HG03196 (cell line): ENCODE results near the gene CAMK1G.

ENCODE experiments used
- ATAC-seq: cut with Tn5 transposase; IDR thresholded peaks from one replicate; pipeline ENCODE4 v1.9.1; 2021; ENCODE audit not compliant: unreplicated experiment

CAMK1G gene

DNA sequence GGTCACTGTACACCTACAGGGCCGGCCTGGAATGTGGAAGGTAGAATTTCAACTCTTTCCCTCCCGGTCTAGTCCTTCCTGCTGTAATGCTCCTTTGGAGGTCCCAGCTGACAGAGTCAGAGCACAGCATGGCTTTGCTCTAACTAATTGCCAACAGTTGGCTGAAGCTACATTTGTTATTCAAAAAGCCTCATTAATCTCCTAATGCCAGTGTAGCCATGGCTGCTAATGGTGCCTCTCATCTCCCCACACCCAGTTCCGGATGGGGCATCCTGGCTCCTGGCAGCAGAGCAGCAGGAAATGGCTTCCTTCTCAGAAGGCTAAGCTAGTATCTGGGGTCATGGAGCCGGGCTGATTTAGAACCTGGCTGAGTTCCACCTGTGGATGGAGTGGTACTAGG, 18.7 kb upstream of the CAMK1G start:
- ATAC-seq = no peak

DNA sequence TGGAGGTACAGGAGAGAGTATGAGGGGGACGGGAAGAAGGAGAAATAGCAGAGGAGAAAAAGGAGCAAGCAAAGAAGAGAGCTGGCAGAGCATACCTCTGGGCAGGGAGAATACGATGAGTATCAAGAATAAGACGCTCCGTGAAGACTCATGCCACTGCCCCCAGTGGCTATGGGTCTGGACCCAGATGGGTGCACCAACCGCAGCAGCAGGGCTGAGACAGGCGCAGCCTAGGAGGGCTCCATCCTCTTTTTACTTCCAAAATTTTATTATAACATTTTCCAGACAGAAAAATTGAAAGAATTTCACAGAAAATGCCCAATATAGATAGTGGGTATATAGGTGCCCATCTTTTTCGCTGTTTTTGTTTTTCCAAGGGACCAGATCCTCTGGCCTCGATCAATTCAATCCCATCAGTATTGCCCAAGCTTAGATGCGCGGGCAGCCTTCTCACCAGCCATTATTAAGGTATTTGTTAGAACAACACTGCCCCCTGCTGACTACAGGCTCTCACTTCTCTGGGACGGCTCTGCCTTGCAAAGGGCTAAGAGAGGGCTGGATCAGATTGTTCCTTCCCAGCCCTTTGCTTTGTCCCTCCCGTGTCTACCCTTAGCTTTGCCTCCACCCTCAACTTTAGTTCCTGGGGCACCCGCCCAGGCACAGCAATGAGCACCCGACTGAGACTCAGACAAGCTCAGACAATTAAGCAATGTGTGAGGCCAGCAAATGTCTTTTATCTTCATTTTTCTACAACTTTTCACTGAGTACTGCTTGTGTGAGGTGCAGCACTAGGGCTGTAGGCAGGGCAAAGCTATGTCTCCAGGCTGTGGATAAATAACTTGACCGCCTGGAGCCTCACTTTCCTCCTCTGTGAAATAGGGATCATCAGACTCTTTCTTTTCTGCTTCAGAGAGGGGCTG, 17.5 kb upstream of the CAMK1G start:
- peak; percentile 82 for ATAC-seq

DNA sequence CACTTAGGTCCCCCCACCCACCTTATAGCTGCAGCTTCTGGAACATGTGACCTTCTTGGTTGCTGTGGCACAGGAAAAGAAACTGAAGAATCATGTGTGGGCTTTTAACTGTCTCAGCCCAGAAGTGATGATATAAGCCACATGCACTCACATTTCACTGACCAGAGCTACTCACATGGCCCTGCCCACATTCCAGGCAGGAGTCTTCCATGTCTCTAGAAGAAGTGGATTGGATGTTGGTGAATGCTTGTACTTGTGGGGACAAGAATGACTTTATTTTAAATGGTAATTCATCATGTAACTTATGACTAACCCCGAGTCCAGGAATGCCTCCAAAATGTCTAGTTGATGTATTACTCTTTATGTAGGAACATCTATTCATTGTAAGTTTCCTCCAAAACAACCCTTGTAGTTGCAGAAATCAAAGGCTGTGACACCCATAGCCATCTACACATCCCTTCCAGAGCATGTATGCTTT, 15.8 kb upstream of the CAMK1G start:
- no peak for ATAC-seq

GRCh38 chr1:209569455-209570207, 13.9 kb upstream of the CAMK1G start:
- ATAC-seq = peak; percentile 50

DNA sequence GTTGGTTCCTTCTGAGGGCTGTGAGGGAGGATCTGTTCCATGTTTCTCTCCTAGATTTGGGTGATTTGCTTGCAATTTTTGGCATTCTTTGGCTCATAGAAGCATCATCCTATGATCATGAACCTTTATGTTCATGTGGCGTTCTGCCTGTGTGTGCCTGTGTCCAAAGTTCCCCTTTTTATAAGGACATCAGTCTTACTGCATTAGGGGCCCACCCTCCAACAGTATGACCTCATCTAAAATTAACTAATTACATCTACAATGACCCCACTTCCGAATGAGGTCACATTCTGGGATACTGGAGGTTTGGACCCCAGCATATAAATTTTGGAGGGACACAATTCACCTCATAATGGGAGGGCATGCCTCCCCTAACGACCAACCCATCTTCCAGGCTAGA, 12.8 kb upstream of the CAMK1G start:
- no peak for ATAC-seq

- peak; percentile 77 for ATAC-seq
Measured at GRCh38 chr1:209576392-209577197, 6.9 kb upstream of the CAMK1G start.

DNA sequence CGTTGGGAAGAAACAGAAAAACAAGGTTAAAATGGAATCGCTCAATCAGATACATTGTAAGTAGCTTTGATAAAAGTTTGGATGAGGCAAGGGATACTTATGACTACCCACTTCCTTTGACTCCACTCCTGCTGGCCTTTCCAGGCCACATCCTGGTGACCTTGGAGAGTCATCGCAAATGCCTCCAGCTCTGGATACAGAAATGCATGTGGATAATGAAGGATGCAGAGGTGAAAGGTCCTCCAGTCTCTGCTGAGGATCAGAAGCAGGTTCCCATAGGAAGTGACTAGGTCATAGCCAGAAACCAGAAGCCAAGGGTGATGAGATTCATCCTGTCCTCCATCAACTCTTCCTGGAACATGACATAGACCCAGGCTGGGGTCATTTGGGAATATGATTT, 6.2 kb upstream of the CAMK1G start:
- no peak for ATAC-seq

GRCh38 chr1:209580577-209580976, 2.9 kb upstream of the CAMK1G start:
- no peak for ATAC-seq

DNA sequence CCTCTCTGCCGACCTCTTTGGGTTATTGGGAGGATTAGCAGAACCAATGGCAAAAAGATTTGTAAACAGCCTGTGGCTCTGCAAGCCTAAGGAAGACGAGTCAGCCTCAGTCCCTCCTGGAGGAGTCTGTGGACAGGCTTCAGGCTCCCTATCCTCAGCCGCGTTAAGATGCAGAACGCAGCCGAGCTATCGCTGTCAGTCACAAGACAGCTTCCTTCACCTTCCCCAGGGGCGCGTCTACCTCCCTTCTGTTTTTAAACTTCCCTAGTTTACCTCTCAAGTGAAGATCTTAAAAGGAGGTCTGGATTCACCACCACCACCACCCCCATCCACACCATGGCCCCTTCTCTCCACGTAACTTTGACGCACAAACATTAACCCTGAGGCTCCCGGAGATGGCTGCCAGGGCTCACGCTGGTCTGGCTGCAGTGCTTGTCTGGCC, 738 bp downstream of the CAMK1G start:
- ATAC-seq = no peak

- ATAC-seq = no peak
Measured at GRCh38 chr1:209585197-209585596, 1.7 kb downstream of the CAMK1G start.

- no peak for ATAC-seq
Measured at GRCh38 chr1:209585672-209586071, 2.2 kb downstream of the CAMK1G start.

DNA sequence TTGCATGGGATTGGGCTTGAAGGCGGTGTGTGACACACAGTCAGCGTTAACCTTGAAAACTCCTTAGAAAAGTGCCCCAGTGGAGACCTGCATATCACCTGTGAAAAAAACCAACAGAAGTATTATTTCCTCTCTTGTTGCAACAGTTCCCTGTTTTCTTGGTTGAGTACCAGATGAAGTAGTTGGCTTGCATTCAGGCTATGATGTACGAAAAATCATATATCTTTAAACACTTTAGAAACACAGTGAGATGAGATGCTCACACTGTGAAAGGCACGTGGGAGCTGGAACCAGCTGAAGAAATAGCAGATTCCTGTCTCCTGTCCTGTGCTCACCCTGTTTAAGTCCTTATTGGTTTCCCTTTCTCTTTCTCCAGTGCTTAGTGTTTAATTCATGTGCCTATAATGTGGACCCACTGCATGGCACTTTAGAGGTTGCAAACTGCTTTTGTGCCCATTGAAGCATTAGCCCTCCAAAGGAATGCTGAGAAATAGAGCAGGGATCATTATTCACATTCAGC, 2.8 kb downstream of the CAMK1G start:
- no peak for ATAC-seq

DNA sequence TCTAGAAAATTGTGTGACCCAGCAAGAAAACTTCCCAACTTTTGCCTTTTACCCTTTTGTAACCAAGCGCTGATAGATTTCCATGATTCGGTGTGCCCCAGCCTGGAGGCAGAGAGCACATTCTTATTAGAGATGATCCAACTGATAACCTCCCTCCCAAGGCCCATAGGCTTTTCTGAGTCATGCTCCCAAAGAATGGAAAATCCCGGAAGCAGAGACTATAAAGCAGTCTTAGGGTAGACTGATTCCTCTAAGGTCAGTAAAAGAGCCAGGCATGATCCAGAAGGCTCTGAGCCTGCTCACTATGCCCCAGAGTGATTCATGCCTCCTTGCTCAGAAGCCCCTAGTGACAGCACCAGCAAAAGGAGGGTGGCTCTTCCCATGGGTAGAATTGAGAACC, 4.3 kb downstream of the CAMK1G start:
- no peak for ATAC-seq

GRCh38 chr1:209589440-209589839, 5.9 kb downstream of the CAMK1G start:
- ATAC-seq = no peak

DNA sequence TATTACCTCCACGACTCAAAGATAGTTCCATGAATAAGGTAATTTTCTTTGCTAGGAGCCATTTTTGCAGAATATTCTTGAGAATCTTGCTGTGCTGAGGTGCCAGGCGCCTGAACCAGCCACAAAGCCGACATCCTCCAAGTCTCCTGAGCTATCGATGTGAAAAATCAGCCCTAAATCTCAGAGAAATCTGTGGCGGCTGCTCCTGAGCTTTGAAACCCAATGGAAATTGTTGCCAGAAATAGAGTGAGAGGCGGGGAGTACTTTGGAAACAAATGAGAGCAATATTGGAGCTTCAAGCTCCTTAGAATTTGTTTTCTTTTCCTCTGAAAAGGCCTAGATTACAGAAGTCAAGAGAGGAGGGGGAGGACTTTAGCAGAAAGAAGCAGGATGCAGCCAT, 6.3 kb downstream of the CAMK1G start:
- ATAC-seq = no peak

DNA sequence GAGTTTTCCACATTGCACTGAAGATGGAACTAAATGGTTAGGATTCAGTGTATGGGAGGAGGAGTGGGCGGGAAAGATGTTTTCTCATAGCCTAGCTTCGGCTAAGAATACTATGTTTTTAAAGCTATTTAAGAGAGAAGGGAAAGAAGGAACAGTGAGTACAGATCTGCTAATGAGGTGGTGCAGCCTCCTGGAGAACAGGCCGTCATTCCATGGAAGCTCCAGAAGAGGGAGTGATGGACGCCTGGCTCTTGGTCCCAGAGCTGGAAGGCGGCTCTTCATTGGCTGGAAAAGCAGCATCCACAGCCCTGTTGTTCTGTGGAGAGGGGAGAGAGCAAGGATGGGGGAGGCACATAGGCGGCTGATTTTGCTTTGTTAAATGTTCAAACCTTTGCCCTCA, 6.9 kb downstream of the CAMK1G start:
- ATAC-seq = no peak

DNA sequence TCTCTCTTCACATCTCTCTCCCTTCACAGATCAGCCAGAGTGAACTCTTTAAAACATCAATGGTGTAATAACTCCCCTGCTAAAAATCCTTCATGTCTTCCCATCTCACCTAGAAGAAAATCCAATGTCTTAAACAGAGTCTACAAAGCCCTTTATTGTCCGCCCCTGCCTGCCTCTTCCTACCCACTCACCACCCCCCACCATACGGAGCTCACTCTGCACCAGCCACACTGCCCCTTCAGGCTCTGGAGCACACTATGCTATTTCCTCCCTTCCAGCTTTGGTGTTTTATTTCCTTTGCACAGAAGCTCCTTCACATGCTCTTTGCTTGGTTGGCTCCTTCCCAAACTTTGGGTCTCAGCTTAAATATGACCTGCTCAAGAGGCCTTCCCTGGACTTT, 10.2 kb downstream of the CAMK1G start:
- ATAC-seq = no peak

DNA sequence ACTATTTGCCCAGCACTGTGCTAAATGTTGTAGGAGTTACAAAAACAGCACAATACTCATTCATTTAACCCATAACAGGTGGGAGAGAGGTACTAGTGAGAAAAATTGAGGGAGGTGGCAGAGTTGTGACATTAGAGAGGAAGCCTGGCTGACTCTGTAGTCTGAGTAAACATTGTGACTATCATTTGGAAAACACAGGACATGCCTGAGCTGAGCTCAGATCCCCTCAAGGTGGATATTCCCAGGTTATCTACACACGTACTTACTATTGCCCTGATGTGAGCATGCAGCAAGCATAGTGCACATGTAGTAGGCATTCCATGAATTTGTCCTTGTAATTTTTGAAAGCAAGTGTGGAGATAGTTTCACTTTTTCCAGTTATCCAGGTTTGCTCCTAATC, 10.9 kb downstream of the CAMK1G start:
- no peak for ATAC-seq

DNA sequence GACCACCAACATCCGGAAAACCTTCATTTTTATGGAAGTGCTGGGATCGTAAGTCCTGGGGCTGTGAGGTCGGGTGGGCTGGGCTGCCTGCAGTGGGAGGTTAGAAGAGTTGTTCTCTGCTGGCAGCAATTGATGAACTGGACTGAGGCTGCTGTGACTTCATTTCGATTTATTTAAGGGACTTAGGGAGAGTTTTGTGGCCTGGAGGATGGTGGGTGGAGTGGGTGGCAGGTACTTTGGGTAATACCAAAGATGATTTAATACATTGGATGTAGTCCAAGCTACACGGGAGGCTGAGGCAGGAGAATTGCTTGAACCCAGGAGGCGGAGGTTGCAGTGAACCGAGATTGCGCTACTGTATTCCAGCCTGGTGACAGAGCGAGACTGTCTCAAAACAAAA, 11.5 kb downstream of the CAMK1G start:
- ATAC-seq = no peak

- no peak for ATAC-seq
Measured at GRCh38 chr1:209595599-209596285, 12.2 kb downstream of the CAMK1G start.
